ENCODE measurements around the gene CCDC158. TPM values are rescaled to one million over a fixed set of nuclear protein-coding genes. Genes with fewer than 3 reads are reported as not detected.

Gene CCDC158
- polyA plus RNA-seq, 2 of the 4 experiments (the other 2 are of a cell fraction) = 0.06 TPM; not detected in 1

GRCh38 chr4:76470064-76470463, 49.1 kb upstream of the CCDC158 start:
- Histone ChIP-seq H3K4me1 (no peaks in the 10 kb centered on the region), H3K4me3 (no peak overlapping the region), H3K9me3 (no peaks in the 10 kb centered on the region), H3K27ac (no peak overlapping the region), H3K4me2 (no peak overlapping the region)
- CTCF ChIA-PET = interaction anchor here (0.6 kb wide), 1 partner anchor 41 kb away, joined by 3 read pairs; no protein-coding TSS in a partner anchor
- TF ChIP-seq ZFP36 (IDR thresholded peaks at IDR 0.05; ENCODE audit: borderline replicate concordance, partially characterized antibody) (no peak), SMC3 (IDR thresholded peaks at IDR 0.05) (no peak), HDAC2 (IDR thresholded peaks at IDR 0.05) (no peak)
- TF ChIP-seq, protein P1, sequence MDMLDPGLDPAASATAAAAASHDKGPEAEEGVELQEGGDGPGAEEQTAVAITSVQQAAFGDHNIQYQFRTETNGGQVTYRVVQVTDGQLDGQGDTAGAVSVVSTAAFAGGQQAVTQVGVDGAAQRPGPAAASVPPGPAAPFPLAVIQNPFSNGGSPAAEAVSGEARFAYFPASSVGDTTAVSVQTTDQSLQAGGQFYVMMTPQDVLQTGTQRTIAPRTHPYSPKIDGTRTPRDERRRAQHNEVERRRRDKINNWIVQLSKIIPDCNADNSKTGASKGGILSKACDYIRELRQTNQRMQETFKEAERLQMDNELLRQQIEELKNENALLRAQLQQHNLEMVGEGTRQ (IDR thresholded peaks at IDR 0.05) = no peak
- TF ChIP-seq, protein P2, sequence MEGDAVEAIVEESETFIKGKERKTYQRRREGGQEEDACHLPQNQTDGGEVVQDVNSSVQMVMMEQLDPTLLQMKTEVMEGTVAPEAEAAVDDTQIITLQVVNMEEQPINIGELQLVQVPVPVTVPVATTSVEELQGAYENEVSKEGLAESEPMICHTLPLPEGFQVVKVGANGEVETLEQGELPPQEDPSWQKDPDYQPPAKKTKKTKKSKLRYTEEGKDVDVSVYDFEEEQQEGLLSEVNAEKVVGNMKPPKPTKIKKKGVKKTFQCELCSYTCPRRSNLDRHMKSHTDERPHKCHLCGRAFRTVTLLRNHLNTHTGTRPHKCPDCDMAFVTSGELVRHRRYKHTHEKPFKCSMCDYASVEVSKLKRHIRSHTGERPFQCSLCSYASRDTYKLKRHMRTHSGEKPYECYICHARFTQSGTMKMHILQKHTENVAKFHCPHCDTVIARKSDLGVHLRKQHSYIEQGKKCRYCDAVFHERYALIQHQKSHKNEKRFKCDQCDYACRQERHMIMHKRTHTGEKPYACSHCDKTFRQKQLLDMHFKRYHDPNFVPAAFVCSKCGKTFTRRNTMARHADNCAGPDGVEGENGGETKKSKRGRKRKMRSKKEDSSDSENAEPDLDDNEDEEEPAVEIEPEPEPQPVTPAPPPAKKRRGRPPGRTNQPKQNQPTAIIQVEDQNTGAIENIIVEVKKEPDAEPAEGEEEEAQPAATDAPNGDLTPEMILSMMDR (IDR thresholded peaks at IDR 0.05) = no peak
- FAIRE-seq (no peak), ATAC-seq (no peak), DNase-seq (ENCODE audit: low read depth in 1 of 2, low spot score in 1 of 2) (no peak)
- POLR2A ChIA-PET = no interaction called here

- DNase-seq (ENCODE audit: low read depth in 1 of 2, low spot score in 1 of 2) = no peak
- Histone ChIP-seq H3K9me3 (no peaks in the 10 kb centered on the region; the same call in 2 of the 3 replicates), H3K4me3 (no peak overlapping the region), H3K27ac (no peak overlapping the region), H3K4me1 (no peaks in the 10 kb centered on the region), H3K4me2 (no peak overlapping the region)
- FAIRE-seq = no peak
- ChIA-PET CTCF (interaction anchor here (0.8 kb wide), 1 partner anchor 777 kb away, joined by 3 read pairs; no protein-coding TSS in a partner anchor), POLR2A (no interaction called here)
- WGBS (ENCODE audit: missing lambda C conversion rate) = 33% methylated on average over 1 of the region's 2 CpGs
- ATAC-seq = no peak
- TF ChIP-seq NR3C1 (IDR thresholded peaks at IDR 0.05) (no peak), ELK1 (IDR thresholded peaks at IDR 0.05; ENCODE audit: low read depth, low read length) (no peak), HDAC2 (IDR thresholded peaks at IDR 0.05) (no peak), ZC3H11A (IDR thresholded peaks at IDR 0.05) (no peak), FOSB (CRISPR knock-in tag; IDR thresholded peaks at IDR 0.05) (no peak), POLR2A (IDR thresholded peaks at IDR 0.05; ENCODE audit: low read length) (no peak), ZSCAN20 (CRISPR knock-in tag; IDR thresholded peaks at IDR 0.05) (no peak), EHMT2 (IDR thresholded peaks at IDR 0.05; ENCODE audit: low read depth) (no peak), PHF8 (IDR thresholded peaks at IDR 0.05; ENCODE audit: borderline replicate concordance, low read depth) (no peak), RARB (CRISPR knock-in tag; IDR thresholded peaks at IDR 0.05) (no peak), TP53 (CRISPR knock-in tag; IDR thresholded peaks at IDR 0.05) (no peak), FOXS1 (CRISPR knock-in tag; IDR thresholded peaks at IDR 0.05) (no peak), JUN (IDR thresholded peaks at IDR 0.05) (no peak)
Observed at GRCh38 chr4:76463568-76463967, 42.6 kb upstream of the CCDC158 start.

DNA sequence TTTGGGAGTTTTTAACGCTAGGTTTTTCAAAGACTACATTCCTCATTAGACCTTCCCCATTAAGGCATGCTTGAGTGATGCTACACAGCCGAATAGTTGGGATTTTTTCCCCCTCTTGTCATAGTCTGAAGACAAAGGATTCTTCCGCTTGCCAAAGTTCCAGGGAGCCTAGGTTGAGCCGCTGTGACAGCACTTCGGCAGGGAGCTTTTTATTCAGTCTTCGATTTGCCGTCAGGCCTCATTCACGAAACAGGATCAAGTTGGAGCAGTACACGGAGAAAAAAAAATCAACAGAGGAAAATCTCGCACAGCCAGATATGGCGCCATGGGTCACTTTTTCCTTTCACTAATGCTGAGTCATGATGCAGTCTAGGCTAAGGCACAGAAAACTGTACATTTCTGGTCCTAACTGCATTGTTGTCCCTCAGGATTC, 38.4 kb upstream of the CCDC158 start:
- Histone ChIP-seq H3K27ac (no peak overlapping the region), H3K4me1 (no peaks in the 10 kb centered on the region), H3K9me3 (no peaks in the 10 kb centered on the region; the same call in 2 of the 3 replicates), H3K4me3 (no peak overlapping the region), H3K4me2 (no peak overlapping the region)
- ATAC-seq (no peak), FAIRE-seq (no peak), DNase-seq (ENCODE audit: low read depth in 1 of 2, low spot score in 1 of 2) (peak in 1 of 2 experiments; percentile 13)
- CTCF ChIA-PET = no interaction called here
- POLR2A ChIA-PET = no interaction called here
- 83% methylated on average over 11 of the region's 11 CpGs for WGBS (ENCODE audit: missing lambda C conversion rate)
- peak; percentile 68 for TF ChIP-seq NFE2L2 (conservative IDR thresholded peaks at IDR 0.05; ENCODE audit: low read length)
- no peak for TF ChIP-seq CHD4 (IDR thresholded peaks at IDR 0.05; ENCODE audit: borderline replicate concordance)
- peak; percentile 67 for TF ChIP-seq MAFK (IDR thresholded peaks at IDR 0.05; ENCODE audit: partially characterized antibody)
- no peak for TF ChIP-seq CBX8 (IDR thresholded peaks at IDR 0.05)

Data from A549 (cell line).